Heart left ventricle (tissue), 16 donors: ENCODE measurements around the gene PLEKHM3. TPM values are rescaled to one million over a fixed set of nuclear protein-coding genes. Genes with fewer than 3 reads are reported as not detected.

ENCODE experiments used
- ATAC-seq, 4 donors: fragments of 200-7000 bp; cut with Tn5 transposase; one replicate each; pipeline ENCODE4 v1.9.1; 2020 to 2022; ENCODE audit warnings: moderate library complexity in 4 of 4, mild to moderate bottlenecking in 3 of 4, moderate number of reproducible peaks in 1 of 4
- DNase-seq, 5 donors: peaks; one replicate each; pipeline ENCODE4 v3.0.0-alpha.2; 2020
- H3K27ac ChIP-seq, 12 donors: fragments of 200-600 bp; sonication (generic) in 4 of 12; one replicate each; pipeline versions ENCODE4 v1.5.0 to v1.8.0; 2016 to 2022; ENCODE audit warnings: mild to moderate bottlenecking in 2 of 12
- H3K27me3 ChIP-seq, 9 donors: fragments of 200-600 bp; sonication (generic) in 2 of 9; one replicate each; pipeline versions ENCODE4 v1.5.1 to v1.8.0; 2016 to 2022; ENCODE audit warnings: mild to moderate bottlenecking in 3 of 9
- H3K36me3 ChIP-seq, 9 donors: fragments of 200-600 bp; sonication (generic) in 2 of 9; one replicate each; pipeline versions ENCODE4 v1.5.0 to v1.8.0; 2018 to 2022; ENCODE audit warnings: mild to moderate bottlenecking in 2 of 9
- H3K4me1 ChIP-seq, 12 donors: fragments of 200-600 bp; sonication (generic) in 4 of 12; one replicate each; pipeline versions ENCODE4 v1.5.0 to v1.8.0; 2016 to 2022; ENCODE audit warnings: mild to moderate bottlenecking in 3 of 12
- H3K4me3 ChIP-seq, 12 donors: fragments of 200-600 bp; sonication (generic) in 4 of 12; one replicate each; pipeline versions ENCODE4 v1.5.0 to v1.8.0; 2017 to 2022; ENCODE audit warnings: mild to moderate bottlenecking in 9 of 12, moderate library complexity in 4 of 12
- H3K9me3 ChIP-seq, 12 donors: fragments of 200-600 bp; sonication (generic) in 4 of 12; one replicate each; pipeline versions ENCODE4 v1.5.0 to v1.8.0; 2016 to 2022; ENCODE audit warnings: mild to moderate bottlenecking in 1 of 12
- POLR2A ChIP-seq, 2 donors: fragments of 450-650 bp; IDR thresholded peaks; one replicate each; pipeline ENCODE4 v1.6.1; 2017; ENCODE audit warnings: antibody characterized with exemption in 2 of 2, mild to moderate bottlenecking in 2 of 2, moderate library complexity in 2 of 2
- WGBS, 4 donors: extraction: QIAGEN DNeasy Blood & Tissue Kit in 2 of 4; methylation state at CpG; one replicate each; pipeline versions ENCODE4 v1.1.5 to v1.1.7; 2013 to 2018; 5-methylcytosine and 5-hydroxymethylcytosine counted together
- intact Hi-C, 10 donors: fragments of 100-400 bp; cut with DNase I; formaldehyde crosslinking; loops; one replicate each; pipeline versions ENCODE4 v1.11.1 to v1.14.2; 2022
- polyA plus RNA-seq, 2 donors: library from polyadenylated mRNA; stranded (reverse); fragments of 200-250 nt; gene quantifications; one replicate each; pipeline ENCODE4 v1.2.3, GENCODE V29; 2013
- total RNA-seq, 9 donors: library from RNA; depleted of rRNA in 2 of 9; stranded (reverse); fragments of >200 nt in 2 of 9; fragmentation: NEBNext Ultra II Directional in 3 of 9; extraction: Animal tissue kit (Norgen Biotek cat#: 25700) in 3 of 9; gene quantifications; one replicate each; pipeline versions ENCODE4 v1.1.0 to v1.2.4, GENCODE V29; 2016 to 2023
- TF ChIP-seq, protein P1 (sequence below), 12 donors: fragments of 200-600 bp; sonication (generic) in 4 of 12; IDR thresholded peaks; one replicate each; pipeline versions ENCODE4 v1.5.0 to v1.8.0; 2018 to 2022; ENCODE audit warnings: antibody characterized with exemption in 12 of 12, mild to moderate bottlenecking in 5 of 12
- donor health status: ischemic (EF 13 %, LVEDD 7.1; RV severe dilation, severe dysfunction).
- donor health status: healthy with polysubstance abuse.
- donor health status: DM: no; HTN: yes; CAD: no.
- donor health status: DM: no; HTN: no; CAD: no.
- donor health status: ischemic (EF 25% LVEDD 6.9; RV normal size, moderate dysfunction).
- donor health status: ischemic (EF 25% LVEDD 5.7; RV mildly dilated, moderate dysfunction).
- donor health status: healthy.
- donor health status: DM: yes; HTN: yes; CAD: no.
- donor health status: ischemic (EF 35%, LVEDD 5.7; RV mildly dilated, moderate dysfunction).
- donor health status: nonischemic (EF 11% LVEDD 7.7; RV severe dilation, severe dysfunction).
- donor health status: DM: yes; HTN: yes; CAD: no.
- donor health status: PGD.
- donor health status: ischemic (EF 29% LVEDD 5.4; RV normal size, mild dysfunction).
- donor health status: nonischemic (EF 23%, LVEDD 6.1; RV moderate dilation, normal function).

The PLEKHM3 gene
- total and polyA plus RNA-seq, 11 donors = 5.2 to 28.3 (median 17.0) TPM

DNA sequence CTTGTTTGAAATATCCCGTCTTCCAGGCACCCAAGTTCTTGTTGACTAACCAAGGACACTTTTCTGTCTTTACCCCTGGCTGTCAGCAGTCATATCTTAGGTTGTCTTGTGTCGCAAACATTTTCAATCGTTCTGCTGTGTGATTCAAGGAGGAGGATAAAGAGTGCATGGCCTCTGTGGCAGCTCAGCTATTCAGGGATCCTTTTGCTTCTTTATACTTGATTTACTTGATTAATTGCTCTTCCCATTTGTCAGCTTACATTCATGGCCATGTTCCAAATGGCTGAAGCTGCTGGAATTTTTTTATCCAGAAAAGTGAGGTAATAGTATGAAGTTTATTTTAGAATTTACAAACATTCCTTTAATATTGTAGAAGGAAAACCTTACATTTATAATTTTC lies 158.3 kb downstream of the PLEKHM3 start:
- intact Hi-C loops = no loop called here
- no peak overlapping the region for H3K27ac ChIP-seq
- 83 to 89% (median 85%) methylated on average over 3 of the region's 3 CpGs for WGBS, 4 donors
- H3K27me3 ChIP-seq = no peaks in the 10 kb centered on the region
- ATAC-seq (no peak), DNase-seq (no peak)
- H3K4me1 ChIP-seq = peaks cover 0 to 11% (median 0%) of the 10 kb centered on the region in 12 donors
- H3K9me3 ChIP-seq = no peaks in the 10 kb centered on the region
- no peak overlapping the region for H3K4me3 ChIP-seq
- peaks cover 0 to 7% (median 0%) of the 10 kb centered on the region in 9 donors for H3K36me3 ChIP-seq
- TF ChIP-seq, protein P1, sequence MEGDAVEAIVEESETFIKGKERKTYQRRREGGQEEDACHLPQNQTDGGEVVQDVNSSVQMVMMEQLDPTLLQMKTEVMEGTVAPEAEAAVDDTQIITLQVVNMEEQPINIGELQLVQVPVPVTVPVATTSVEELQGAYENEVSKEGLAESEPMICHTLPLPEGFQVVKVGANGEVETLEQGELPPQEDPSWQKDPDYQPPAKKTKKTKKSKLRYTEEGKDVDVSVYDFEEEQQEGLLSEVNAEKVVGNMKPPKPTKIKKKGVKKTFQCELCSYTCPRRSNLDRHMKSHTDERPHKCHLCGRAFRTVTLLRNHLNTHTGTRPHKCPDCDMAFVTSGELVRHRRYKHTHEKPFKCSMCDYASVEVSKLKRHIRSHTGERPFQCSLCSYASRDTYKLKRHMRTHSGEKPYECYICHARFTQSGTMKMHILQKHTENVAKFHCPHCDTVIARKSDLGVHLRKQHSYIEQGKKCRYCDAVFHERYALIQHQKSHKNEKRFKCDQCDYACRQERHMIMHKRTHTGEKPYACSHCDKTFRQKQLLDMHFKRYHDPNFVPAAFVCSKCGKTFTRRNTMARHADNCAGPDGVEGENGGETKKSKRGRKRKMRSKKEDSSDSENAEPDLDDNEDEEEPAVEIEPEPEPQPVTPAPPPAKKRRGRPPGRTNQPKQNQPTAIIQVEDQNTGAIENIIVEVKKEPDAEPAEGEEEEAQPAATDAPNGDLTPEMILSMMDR (IDR thresholded peaks at IDR 0.05) = no peak
- TF ChIP-seq POLR2A (IDR thresholded peaks at IDR 0.05) = no peak

- no peak for ATAC-seq
- Histone ChIP-seq H3K4me3 (no peak overlapping the region), H3K36me3 (peaks cover 0 to 12% (median 0%) of the 10 kb centered on the region in 9 donors), H3K27me3 (no peaks in the 10 kb centered on the region), H3K27ac (no peak overlapping the region), H3K4me1 (peaks cover 0 to 12% (median 0%) of the 10 kb centered on the region in 12 donors), H3K9me3 (no peaks in the 10 kb centered on the region)
- no peak for TF ChIP-seq POLR2A (IDR thresholded peaks at IDR 0.05)
- TF ChIP-seq, protein P1 (IDR thresholded peaks at IDR 0.05) = no peak
- no peak for DNase-seq
- intact Hi-C loops = no loop called here
- 93 to 98% (median 97%) methylated on average over 5 of the region's 5 CpGs for WGBS, 4 donors
Observed at GRCh38 chr2:207865210-207865609, 160.1 kb downstream of the PLEKHM3 start.

- Histone ChIP-seq H3K4me3 (no peak overlapping the region), H3K27ac (no peak overlapping the region), H3K4me1 (peaks cover 0 to 12% (median 0%) of the 10 kb centered on the region in 12 donors), H3K9me3 (no peaks in the 10 kb centered on the region), H3K36me3 (peaks cover 0 to 21% (median 6%) of the 10 kb centered on the region in 9 donors), H3K27me3 (no peaks in the 10 kb centered on the region)
- intact Hi-C loops = no loop called here
- ATAC-seq (no peak), DNase-seq (no peak)
- 96 to 98% (median 96%) methylated on average over 10 of the region's 10 CpGs for WGBS, 4 donors
- TF ChIP-seq, protein P1 (IDR thresholded peaks at IDR 0.05) = no peak
- TF ChIP-seq POLR2A (IDR thresholded peaks at IDR 0.05) = no peak
Observed at GRCh38 chr2:207863345-207863744, 162.0 kb downstream of the PLEKHM3 start.

DNA sequence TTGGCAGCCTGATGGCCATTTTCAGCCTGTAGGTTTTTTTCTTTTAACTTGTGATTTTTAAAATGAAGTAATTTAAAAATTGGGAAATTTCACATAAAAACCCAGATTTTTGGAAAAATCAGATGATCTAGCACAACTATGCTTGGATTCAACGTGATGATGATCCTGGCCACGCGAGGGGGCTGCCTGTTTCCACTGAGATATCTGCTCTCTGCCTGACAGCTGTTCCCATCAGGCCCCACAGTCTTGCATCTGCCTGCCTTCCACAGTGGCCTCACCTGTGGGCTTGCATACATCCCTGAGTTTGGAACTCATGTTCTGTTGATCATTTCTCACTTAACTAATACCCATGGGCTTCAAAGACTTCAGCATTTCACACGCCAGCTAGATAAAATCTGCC lies 163.5 kb downstream of the PLEKHM3 start:
- H3K9me3 ChIP-seq = no peaks in the 10 kb centered on the region
- no peak overlapping the region for H3K4me3 ChIP-seq
- peaks cover 0 to 23% (median 7%) of the 10 kb centered on the region in 9 donors for H3K36me3 ChIP-seq
- H3K27me3 ChIP-seq = no peaks in the 10 kb centered on the region
- no peak for ATAC-seq
- no peak for DNase-seq
- no peak for TF ChIP-seq POLR2A (IDR thresholded peaks at IDR 0.05)
- TF ChIP-seq, protein P1 (IDR thresholded peaks at IDR 0.05) = no peak
- intact Hi-C loops = no loop called here
- H3K4me1 ChIP-seq = peaks cover 0 to 12% (median 0%) of the 10 kb centered on the region in 12 donors
- 70 to 84% (median 84%) methylated on average over 4 of the region's 4 CpGs for whole genome bisulfite sequencing, 4 donors
- no peak overlapping the region for H3K27ac ChIP-seq
